Activated CD4-positive, alpha-beta T cell treated with anti-CD3 and anti-CD28 coated beads, Interleukin-2, amount 50 U/mL, for 1 hour (primary cell): ENCODE measurements around the gene DNAH9.

Source experiments
- DNase-seq: peaks from one replicate; pipeline ENCODE4 v3.0.0-alpha.2; 2020

DNAH9 gene

DNA sequence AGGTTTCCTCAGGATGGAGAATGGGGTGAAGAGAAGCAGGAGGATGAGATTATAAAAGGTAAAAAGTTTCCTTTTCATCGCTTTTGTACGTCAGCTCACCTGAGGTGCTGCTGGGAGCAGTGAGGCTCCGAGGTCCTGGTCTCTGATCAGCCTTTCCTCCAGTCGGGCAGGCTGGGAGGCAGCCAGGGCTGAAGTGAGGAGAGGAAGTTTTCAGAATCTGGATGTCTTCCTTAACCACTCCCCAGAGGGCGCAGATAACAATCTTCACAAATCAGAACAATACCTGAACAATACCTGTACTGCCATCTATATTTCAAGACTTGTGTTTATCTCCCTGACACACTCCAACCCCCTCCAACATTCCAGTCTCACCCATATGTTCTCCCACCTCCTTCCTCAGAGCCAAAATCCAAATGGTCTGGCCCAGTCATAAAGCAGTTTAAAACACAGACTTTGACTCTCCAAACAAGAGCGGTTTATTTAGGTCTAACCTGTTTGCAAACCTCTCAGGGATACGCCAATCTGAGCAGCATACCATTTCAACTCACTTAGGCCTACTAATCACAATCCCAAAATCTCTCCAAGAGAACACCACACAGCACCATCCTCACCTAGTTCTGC, 392.2 kb downstream of the DNAH9 start:
- DNase-seq: no peak

- no peak for DNase-seq
These were observed 393.2 kb downstream of the DNAH9 start for GRCh38 chr17:11991461-11991860.

DNA sequence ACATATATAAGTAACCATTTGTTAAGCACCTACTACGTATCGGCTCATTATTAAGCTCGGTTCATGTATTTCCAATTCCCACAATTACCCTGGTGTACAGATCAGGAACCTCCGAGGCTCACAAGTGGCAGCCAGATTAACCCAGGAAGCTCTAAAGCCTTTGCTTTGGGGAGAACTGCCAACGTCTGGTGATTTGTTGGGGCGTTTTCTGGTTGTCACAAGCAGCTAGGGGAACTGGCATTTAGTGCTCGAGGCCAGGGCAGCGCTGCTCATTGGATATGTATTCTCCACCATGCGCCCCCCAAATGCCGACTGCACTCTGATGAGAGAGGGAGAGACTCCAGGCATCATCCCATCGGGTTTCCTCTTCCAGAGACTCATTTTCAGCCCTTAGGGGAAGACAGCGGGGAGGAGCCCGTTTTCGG, 398.5 kb downstream of the DNAH9 start:
- DNase-seq: no peak

- peak; percentile 95 for DNase-seq
These were observed 399.1 kb downstream of the DNAH9 start, which contains the start of gene ZNF18 for GRCh38 chr17:11997147-11997971. TSS of gene ZNF18 (minus strand) at chr17:11997475. CDS start at chr17:11992829, 4,646 bp downstream.

GRCh38 chr17:11997972-11998233, 399.6 kb downstream of the DNAH9 start:
- no peak for DNase-seq

DNA sequence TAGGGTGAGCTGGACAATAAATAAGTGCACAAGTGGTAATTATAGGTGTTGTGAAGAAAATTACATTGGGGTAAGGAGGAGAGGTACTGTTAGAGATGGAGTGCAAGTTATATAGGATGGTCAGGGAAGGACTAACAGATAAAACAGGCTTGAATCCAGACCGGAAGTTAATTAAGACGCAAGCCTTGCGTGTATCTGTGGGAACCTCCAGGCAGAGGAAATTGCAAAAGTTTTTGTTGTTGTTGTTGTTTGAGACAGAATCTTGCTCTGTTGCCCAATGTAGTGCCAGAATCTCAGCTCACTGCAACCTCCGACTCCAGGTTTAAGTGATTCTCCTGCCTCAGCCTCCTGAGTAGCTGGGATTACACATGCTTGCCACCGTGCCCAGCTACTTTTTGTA, 401.4 kb downstream of the DNAH9 start:
- no peak for DNase-seq

- DNase-seq: no peak
These were observed 409.2 kb downstream of the DNAH9 start for GRCh38 chr17:12007466-12007865.
